ENCODE results near the gene FPR2.
"Not testable (repeated sequence)": the region's sequence is repeated elsewhere in the genome, so short reads cannot be mapped to it uniquely, and the experiment has no call there.

The FPR2 gene

GRCh38 chr19:51760697-51761356 is at the start of gene FPR2:
FPR2 (plus strand) TSS chr19:51761180; CDS start chr19:51768659, 7,479 bp downstream.
- DNase-seq = no peak

- DNase-seq = no peak
Measured at GRCh38 chr19:51711702-51712101, 49.3 kb upstream of the FPR2 start.

- DNase-seq = peak in 2 of 56 donors; percentile 16 to 23
Measured at GRCh38 chr19:51712461-51713081, 48.4 kb upstream of the FPR2 start.

GRCh38 chr19:51713319-51714285 is 47.4 kb upstream of the FPR2 start:
- DNase-seq = no peak

GRCh38 chr19:51714848-51715247 is 46.1 kb upstream of the FPR2 start:
- DNase-seq = no peak

GRCh38 chr19:51715850-51716249 is 45.1 kb upstream of the FPR2 start:
- no peak for DNase-seq

- DNase-seq = no peak
Measured at GRCh38 chr19:51716925-51717324, 44.1 kb upstream of the FPR2 start.

GRCh38 chr19:51719251-51719988 is 41.6 kb upstream of the FPR2 start:
- DNase-seq = peak in 28 of 56 donors; percentile 4 to 54 (median 26)

- no peak for DNase-seq
Measured at GRCh38 chr19:51721905-51722304, 39.1 kb upstream of the FPR2 start.

GRCh38 chr19:51722492-51722891 is 38.5 kb upstream of the FPR2 start:
- DNase-seq = no peak

GRCh38 chr19:51724543-51724942 is 36.4 kb upstream of the FPR2 start:
- peak in 1 of 56 donors; percentile 8 for DNase-seq

GRCh38 chr19:51726049-51726448 is 34.9 kb upstream of the FPR2 start:
- peak in 46 of 56 donors; percentile 4 to 90 (median 56) for DNase-seq

GRCh38 chr19:51727349-51727880 is 33.6 kb upstream of the FPR2 start:
- DNase-seq = no peak

GRCh38 chr19:51729781-51730180 is 31.2 kb upstream of the FPR2 start:
- no peak for DNase-seq

GRCh38 chr19:51733742-51734522 is 27.0 kb upstream of the FPR2 start:
- no peak for DNase-seq

- DNase-seq = peak in 11 of 56 donors; percentile 3 to 52 (median 11)
Measured at GRCh38 chr19:51735759-51736449, 25.1 kb upstream of the FPR2 start.

GRCh38 chr19:51737389-51737788 is 23.6 kb upstream of the FPR2 start:
- DNase-seq = no peak

- no peak for DNase-seq
Measured at GRCh38 chr19:51737924-51738323, 23.1 kb upstream of the FPR2 start.

GRCh38 chr19:51738523-51738922 is 22.5 kb upstream of the FPR2 start:
- DNase-seq = not testable (repeated sequence)
